ENCODE measurements around the gene STX8. TPM values are rescaled to one million over a fixed set of nuclear protein-coding genes. Genes with fewer than 3 reads are reported as not detected.

The STX8 gene
- total RNA-seq, 1 donor from 2014 or later: 57.8 TPM

- intact Hi-C loops (cut with DNase I): no loop called here
- no peak for DNase-seq
- ATAC-seq: no peak
- no peak overlapping the region for H3K4me3 ChIP-seq
- H3K27me3 ChIP-seq (ENCODE audit: low read depth): no peaks in the 10 kb centered on the region
- no peaks in the 10 kb centered on the region for H3K9me3 ChIP-seq
- TF ChIP-seq CTCF (IDR thresholded peaks at IDR 0.05): no peak
- no peaks in the 10 kb centered on the region for H3K36me3 ChIP-seq
- H3K27ac ChIP-seq: no peak overlapping the region
- no peaks in the 10 kb centered on the region for H3K4me1 ChIP-seq
Observed at GRCh38 chr17:9419932-9420453, 155.6 kb downstream of the STX8 start.

DNA sequence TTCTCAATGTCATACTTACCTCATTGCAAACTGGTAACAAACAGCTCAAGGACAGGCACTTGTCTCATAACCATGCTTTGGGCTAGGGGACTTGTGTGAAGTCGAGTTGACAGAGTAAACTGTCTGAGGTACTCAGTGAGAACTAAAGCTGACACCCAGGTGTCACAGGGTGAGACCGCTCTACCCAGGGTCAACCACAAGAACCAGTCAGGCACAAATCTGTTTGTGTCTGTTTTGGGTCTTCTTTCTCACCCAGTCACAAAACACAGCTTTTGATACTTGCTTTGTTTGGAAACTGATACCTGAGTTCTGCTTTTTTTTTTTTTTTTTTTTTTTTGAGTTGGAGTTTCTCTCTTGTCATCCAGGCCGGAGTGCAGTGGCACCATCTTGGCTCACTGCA is 161.1 kb downstream of the STX8 start:
- DNase-seq: no peak
- Histone ChIP-seq H3K9me3 (no peaks in the 10 kb centered on the region), H3K27me3 (ENCODE audit: low read depth) (no peaks in the 10 kb centered on the region), H3K4me1 (no peaks in the 10 kb centered on the region), H3K4me3 (no peak overlapping the region), H3K27ac (no peak overlapping the region), H3K36me3 (no peaks in the 10 kb centered on the region)
- intact Hi-C loops (cut with DNase I): no loop called here
- no peak for TF ChIP-seq CTCF (IDR thresholded peaks at IDR 0.05)
- no peak for ATAC-seq

- Histone ChIP-seq H3K27ac (no peak overlapping the region), H3K4me1 (no peaks in the 10 kb centered on the region), H3K9me3 (no peaks in the 10 kb centered on the region), H3K27me3 (ENCODE audit: low read depth) (no peaks in the 10 kb centered on the region), H3K4me3 (no peak overlapping the region), H3K36me3 (no peaks in the 10 kb centered on the region)
- TF ChIP-seq CTCF (IDR thresholded peaks at IDR 0.05): no peak
- DNase-seq (no peak), ATAC-seq (no peak)
- intact Hi-C loops (cut with DNase I): no loop called here
Observed at GRCh38 chr17:9410737-9411136, 164.9 kb downstream of the STX8 start.

DNA sequence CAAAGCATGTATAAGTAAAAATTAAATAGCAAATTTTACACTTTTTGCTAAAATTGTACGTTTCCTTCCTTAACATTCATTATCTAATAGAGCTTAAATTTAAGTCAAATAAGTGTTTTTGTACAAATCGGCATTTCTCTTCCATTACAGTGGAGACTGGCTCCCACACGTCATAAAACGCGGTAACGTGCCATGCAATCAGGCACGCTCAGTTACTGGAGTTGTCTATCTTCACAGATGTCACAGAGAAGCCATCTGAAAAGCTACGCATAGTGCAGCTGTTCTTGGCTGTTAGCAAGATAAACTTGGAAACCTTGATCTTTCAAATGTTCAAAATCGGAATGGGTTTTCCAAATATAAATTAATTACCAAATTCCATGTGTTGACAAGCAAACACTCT is 165.3 kb downstream of the STX8 start:
- intact Hi-C loops (cut with DNase I): no loop called here
- DNase-seq (no peak), ATAC-seq (no peak)
- Histone ChIP-seq H3K27ac (no peak overlapping the region), H3K4me1 (no peaks in the 10 kb centered on the region), H3K36me3 (no peaks in the 10 kb centered on the region), H3K27me3 (ENCODE audit: low read depth) (no peaks in the 10 kb centered on the region), H3K9me3 (no peaks in the 10 kb centered on the region), H3K4me3 (no peak overlapping the region)
- TF ChIP-seq CTCF (IDR thresholded peaks at IDR 0.05): no peak

DNA sequence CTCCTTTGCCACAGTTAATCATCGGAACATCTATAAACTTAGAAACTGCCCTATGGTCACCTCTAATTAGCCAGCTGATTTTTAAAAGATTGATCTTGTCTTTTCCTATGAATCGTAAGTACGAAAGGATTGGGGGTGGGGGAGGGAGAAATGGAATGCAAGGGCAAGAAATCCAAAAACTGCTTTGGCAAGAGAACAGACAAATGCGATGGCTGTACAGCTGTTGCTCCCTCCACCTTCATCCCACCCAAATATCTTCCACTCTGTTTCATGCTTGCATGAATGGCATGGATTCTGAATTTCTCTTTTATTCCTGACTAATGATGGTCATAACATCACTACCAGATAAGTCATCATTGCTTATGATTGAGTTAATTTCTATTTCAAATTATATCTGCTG is 165.7 kb downstream of the STX8 start:
- no peak overlapping the region for H3K4me3 ChIP-seq
- no peak overlapping the region for H3K27ac ChIP-seq
- no peaks in the 10 kb centered on the region for H3K27me3 ChIP-seq (ENCODE audit: low read depth)
- H3K36me3 ChIP-seq: no peaks in the 10 kb centered on the region
- DNase-seq (no peak), ATAC-seq (no peak)
- TF ChIP-seq CTCF (IDR thresholded peaks at IDR 0.05): no peak
- no peaks in the 10 kb centered on the region for H3K9me3 ChIP-seq
- no peaks in the 10 kb centered on the region for H3K4me1 ChIP-seq
- intact Hi-C loops (cut with DNase I): no loop called here

All from lower lobe of right lung (tissue), 2 donors.